ENCODE measurements around the gene MGMT. TPM values are rescaled to one million over a fixed set of nuclear protein-coding genes. Genes with fewer than 3 reads are reported as not detected.

The MGMT gene
- polyA plus RNA-seq, 3 donors: 9.5 to 23.5 (median 17.5) TPM

DNA sequence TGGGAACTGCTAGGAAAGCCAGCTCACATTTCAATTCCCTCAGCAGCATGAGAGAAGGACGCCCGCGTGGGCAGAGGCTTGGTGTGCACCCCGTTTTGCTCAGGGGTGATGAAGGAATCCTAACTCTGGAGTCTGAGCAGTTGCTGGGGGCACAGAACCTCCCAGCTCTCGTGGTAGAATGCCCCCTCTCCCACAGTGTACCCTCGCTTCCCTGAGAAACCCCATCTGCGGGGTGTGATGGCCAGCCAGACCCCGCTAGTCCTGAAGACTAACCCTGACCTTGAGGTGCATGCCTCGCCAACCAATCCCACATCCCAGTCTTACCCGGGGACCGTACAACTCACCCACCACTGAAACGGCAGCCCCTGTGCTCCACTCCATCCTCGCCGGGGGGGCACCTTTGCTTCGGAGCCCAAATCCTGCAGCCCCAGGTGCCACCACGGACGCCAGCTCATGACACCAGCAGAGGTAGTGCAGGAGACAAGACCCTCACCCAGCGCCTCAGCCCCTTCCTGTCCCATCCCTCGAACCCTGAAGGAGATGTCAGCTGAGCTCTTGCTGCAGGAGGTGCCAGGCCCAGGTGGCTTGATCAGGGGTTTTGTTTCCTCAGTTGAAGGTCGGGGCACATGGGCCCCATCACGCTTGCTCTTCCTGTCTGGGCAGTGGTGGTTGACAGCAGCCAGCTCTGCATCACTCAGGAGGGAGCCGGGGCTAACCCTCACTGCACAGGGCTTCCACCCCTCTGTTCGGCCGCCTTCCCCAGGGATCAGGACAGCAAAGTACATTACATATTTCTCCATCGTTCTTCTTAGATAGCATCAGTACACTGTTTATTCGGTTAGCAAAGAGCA, 236.5 kb downstream of the MGMT start:
- no peak overlapping the region for H3K4me3 Mint-ChIP-seq
- Histone ChIP-seq H3K27me3 (ENCODE audit: control insufficient read depth in 2 of 2, insufficient read depth in 2 of 2, low read length in 2 of 2) (no peaks in the 10 kb centered on the region), H3K79me2 (ENCODE audit: insufficient read depth, low read length) (no peaks in the 10 kb centered on the region), H3K4me2 (replicated peaks; ENCODE audit: extremely low read depth, low read length, poor library complexity, severe bottlenecking) (no peak overlapping the region), H3K36me3 (replicated peaks in 1 of 2; ENCODE audit: control insufficient read depth in 1 of 2, insufficient read depth in 2 of 2, low read length in 2 of 2) (peaks cover 0 to 3% of the 10 kb centered on the region in 2 donors), H2AFZ (ENCODE audit: insufficient read depth, low read depth, low read length, poor library complexity, severe bottlenecking) (no peak overlapping the region), H3K9me3 (replicated peaks in 1 of 2; ENCODE audit: control insufficient read depth in 1 of 2, insufficient read depth in 1 of 2, low read length in 2 of 2) (no peaks in the 10 kb centered on the region), H3K9ac (ENCODE audit: insufficient read depth, low read length, poor library complexity, severe bottlenecking) (no peak overlapping the region), H3K4me3 (replicated peaks in 1 of 3; ENCODE audit: low read depth in 2 of 3, low read length in 3 of 3) (no peak overlapping the region), H4K20me1 (ENCODE audit: insufficient read depth, low read length) (no peaks in the 10 kb centered on the region), H3K4me1 (ENCODE audit: control insufficient read depth in 1 of 2, insufficient read depth in 2 of 2, low read length in 2 of 2) (no peaks in the 10 kb centered on the region), H3K27ac (ENCODE audit: low read depth in 1 of 2, low read length in 2 of 2) (no peak overlapping the region)
- H3K9me3 Mint-ChIP-seq: no peaks in the 10 kb centered on the region
- peaks cover 0 to 3% of the 10 kb centered on the region in 2 donors for H3K36me3 Mint-ChIP-seq
- WGBS (ENCODE audit: insufficient coverage): 65% methylated on average over 21 of the region's 26 CpGs
- H3K4me1 Mint-ChIP-seq: peaks cover 7% of the 10 kb centered on the region
- peaks cover 0 to 1% (median 1%) of the 10 kb centered on the region in 3 donors for H3K27me3 Mint-ChIP-seq (ENCODE audit: low read depth in 3 of 3)
- TF ChIP-seq, protein P1, sequence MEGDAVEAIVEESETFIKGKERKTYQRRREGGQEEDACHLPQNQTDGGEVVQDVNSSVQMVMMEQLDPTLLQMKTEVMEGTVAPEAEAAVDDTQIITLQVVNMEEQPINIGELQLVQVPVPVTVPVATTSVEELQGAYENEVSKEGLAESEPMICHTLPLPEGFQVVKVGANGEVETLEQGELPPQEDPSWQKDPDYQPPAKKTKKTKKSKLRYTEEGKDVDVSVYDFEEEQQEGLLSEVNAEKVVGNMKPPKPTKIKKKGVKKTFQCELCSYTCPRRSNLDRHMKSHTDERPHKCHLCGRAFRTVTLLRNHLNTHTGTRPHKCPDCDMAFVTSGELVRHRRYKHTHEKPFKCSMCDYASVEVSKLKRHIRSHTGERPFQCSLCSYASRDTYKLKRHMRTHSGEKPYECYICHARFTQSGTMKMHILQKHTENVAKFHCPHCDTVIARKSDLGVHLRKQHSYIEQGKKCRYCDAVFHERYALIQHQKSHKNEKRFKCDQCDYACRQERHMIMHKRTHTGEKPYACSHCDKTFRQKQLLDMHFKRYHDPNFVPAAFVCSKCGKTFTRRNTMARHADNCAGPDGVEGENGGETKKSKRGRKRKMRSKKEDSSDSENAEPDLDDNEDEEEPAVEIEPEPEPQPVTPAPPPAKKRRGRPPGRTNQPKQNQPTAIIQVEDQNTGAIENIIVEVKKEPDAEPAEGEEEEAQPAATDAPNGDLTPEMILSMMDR (IDR thresholded peaks at IDR 0.05): no peak
- DNase-seq: no peak
- no peak overlapping the region for H3K27ac Mint-ChIP-seq
- intact Hi-C loops (cut with micrococcal nuclease): no loop called here

DNA sequence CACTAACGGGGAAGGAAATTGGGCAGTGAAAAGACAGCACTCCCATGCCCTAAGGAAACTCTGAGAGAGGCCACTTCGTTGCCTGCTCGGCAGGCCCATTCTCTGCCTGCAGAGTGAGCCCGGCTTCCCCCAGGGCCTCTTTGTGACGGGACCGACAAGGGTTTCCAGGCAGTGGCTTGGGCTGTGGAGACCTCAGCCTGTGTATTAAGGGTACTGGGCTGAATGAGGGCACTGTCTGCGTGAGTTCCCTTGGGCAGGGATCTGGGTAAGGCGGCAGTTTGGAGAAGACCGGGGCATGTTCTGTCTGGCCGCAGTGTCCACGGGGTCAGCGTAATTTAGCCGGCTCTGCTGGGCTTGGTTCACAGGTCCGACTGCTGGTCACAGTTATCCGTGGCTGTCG, 237.2 kb downstream of the MGMT start:
- no peaks in the 10 kb centered on the region for H3K27me3 ChIP-seq (ENCODE audit: control insufficient read depth in 2 of 2, insufficient read depth in 2 of 2, low read length in 2 of 2)
- no peak overlapping the region for H3K4me3 ChIP-seq (replicated peaks in 1 of 3; ENCODE audit: low read depth in 2 of 3, low read length in 3 of 3)
- DNase-seq: no peak
- Mint-ChIP-seq H3K36me3 (peaks cover 3 to 7% of the 10 kb centered on the region in 2 donors), H3K4me1 (peaks cover 7% of the 10 kb centered on the region), H3K27me3 (ENCODE audit: low read depth in 3 of 3) (peaks cover 0 to 1% (median 1%) of the 10 kb centered on the region in 3 donors), H3K4me3 (no peak overlapping the region), H3K27ac (no peak overlapping the region), H3K9me3 (no peaks in the 10 kb centered on the region)
- H4K20me1 ChIP-seq (ENCODE audit: insufficient read depth, low read length): no peaks in the 10 kb centered on the region
- no peaks in the 10 kb centered on the region for H3K4me1 ChIP-seq (ENCODE audit: control insufficient read depth in 1 of 2, insufficient read depth in 2 of 2, low read length in 2 of 2)
- intact Hi-C loops (cut with micrococcal nuclease): no loop called here
- WGBS (ENCODE audit: insufficient coverage): 60% methylated on average over 15 of the region's 16 CpGs
- no peaks in the 10 kb centered on the region for H3K79me2 ChIP-seq (ENCODE audit: insufficient read depth, low read length)
- H3K4me2 ChIP-seq (replicated peaks; ENCODE audit: extremely low read depth, low read length, poor library complexity, severe bottlenecking): no peak overlapping the region
- H3K9ac ChIP-seq (ENCODE audit: insufficient read depth, low read length, poor library complexity, severe bottlenecking): no peak overlapping the region
- peaks cover 0 to 3% of the 10 kb centered on the region in 2 donors for H3K36me3 ChIP-seq (replicated peaks in 1 of 2; ENCODE audit: control insufficient read depth in 1 of 2, insufficient read depth in 2 of 2, low read length in 2 of 2)
- no peaks in the 10 kb centered on the region for H3K9me3 ChIP-seq (replicated peaks in 1 of 2; ENCODE audit: control insufficient read depth in 1 of 2, insufficient read depth in 1 of 2, low read length in 2 of 2)
- TF ChIP-seq, protein P1 (IDR thresholded peaks at IDR 0.05): no peak
- no peak overlapping the region for H2AFZ ChIP-seq (ENCODE audit: insufficient read depth, low read depth, low read length, poor library complexity, severe bottlenecking)
- no peak overlapping the region for H3K27ac ChIP-seq (ENCODE audit: low read depth in 1 of 2, low read length in 2 of 2)

Measured in CD14-positive monocyte (primary cell).